KMS-11 (cell line): Measurements from ENCODE around the gene CSN1S1.

Experiments used
- H2AFZ ChIP-seq: fragments of 200-600 bp; sonication (generic); 2 replicates; pipeline ENCODE4 v1.6.1; 2016; ENCODE audit warnings: antibody characterized with exemption, mixed run types, low read depth
- H3K27ac ChIP-seq: fragments of 200-600 bp; sonication (generic); 2 replicates; pipeline ENCODE4 v1.6.1; 2016; ENCODE audit warnings: mild to moderate bottlenecking, mixed run types
- H3K27me3 ChIP-seq: fragments of 200-600 bp; sonication (generic); 2 replicates; pipeline ENCODE4 v1.6.1; 2017; ENCODE audit warnings: mild to moderate bottlenecking, low read depth, mixed run types, moderate library complexity; ENCODE audit not compliant: insufficient read depth
- H3K36me3 ChIP-seq: fragments of 200-600 bp; sonication (generic); 2 replicates; pipeline ENCODE4 v1.6.1; 2017; ENCODE audit warnings: mild to moderate bottlenecking, mixed run types; ENCODE audit not compliant: insufficient read depth
- H3K4me1 ChIP-seq: fragments of 200-600 bp; sonication (generic); 2 replicates; pipeline ENCODE4 v1.6.1; 2016; ENCODE audit warnings: mild to moderate bottlenecking, low read depth, mixed run types; ENCODE audit not compliant: poor library complexity, severe bottlenecking
- H3K4me2 ChIP-seq: fragments of 200-600 bp; sonication (generic); 2 replicates; pipeline ENCODE4 v1.7.0; 2016; ENCODE audit warnings: mild to moderate bottlenecking, mixed run types
- H3K4me3 ChIP-seq: fragments of 200-600 bp; sonication (generic); IDR thresholded peaks from 2 replicates; pipeline ENCODE4 v1.6.1; 2017; ENCODE audit warnings: low read depth, low read length, mixed read lengths; ENCODE audit not compliant: insufficient read depth
- H3K79me2 ChIP-seq: fragments of 200-600 bp; sonication (generic); 2 replicates; pipeline ENCODE4 v1.6.1; 2016; ENCODE audit warnings: low read depth, mixed run types; ENCODE audit not compliant: insufficient read depth
- H3K9ac ChIP-seq: fragments of 200-600 bp; sonication (generic); 2 replicates; pipeline ENCODE4 v1.6.1; 2016; ENCODE audit warnings: mild to moderate bottlenecking, mixed run types
- H4K20me1 ChIP-seq: fragments of 200-600 bp; sonication (generic); 2 replicates; pipeline ENCODE4 v1.6.1; 2016; ENCODE audit warnings: mild to moderate bottlenecking, mixed run types; ENCODE audit not compliant: insufficient read depth
- CTCF ChIP-seq: fragments of 200-600 bp; sonication (generic); conservative IDR thresholded peaks from 2 replicates; pipeline ENCODE4 v1.6.1; 2017; ENCODE audit warnings: low read depth, mild to moderate bottlenecking, antibody characterized with exemption, low read length, moderate library complexity, mixed read lengths

CSN1S1 gene

GRCh38 chr4:69930768-69931167 is at the start of gene CSN1S1:
CSN1S1 (plus strand) TSS chr4:69931068; CDS start chr4:69932556, 1,488 bp downstream.
- Histone ChIP-seq H3K9ac (no peak within 1 kb of the TSS), H3K4me2 (no peak within 1 kb of the TSS), H3K27ac (no peak within 1 kb of the TSS), H3K79me2 (no peaks in the 10 kb centered on the region), H3K4me1 (no peaks in the 10 kb centered on the region), H3K36me3 (no peaks in the 10 kb centered on the region), H3K27me3 (no peaks in the 10 kb centered on the region), H3K4me3 (no peak within 1 kb of the TSS), H2AFZ (no peak within 1 kb of the TSS), H4K20me1 (no peaks in the 10 kb centered on the region)
- TF ChIP-seq CTCF = no peak

- TF ChIP-seq CTCF = peak; percentile 80
- H3K36me3 ChIP-seq = no peaks in the 10 kb centered on the region
- H3K27me3 ChIP-seq = no peaks in the 10 kb centered on the region
- H3K4me1 ChIP-seq = no peaks in the 10 kb centered on the region
- H3K4me2 ChIP-seq = no peak overlapping the region
- no peaks in the 10 kb centered on the region for H4K20me1 ChIP-seq
- no peak overlapping the region for H3K27ac ChIP-seq
- no peak overlapping the region for H3K4me3 ChIP-seq
- H2AFZ ChIP-seq = no peak overlapping the region
- H3K9ac ChIP-seq = no peak overlapping the region
- no peaks in the 10 kb centered on the region for H3K79me2 ChIP-seq
Measured at GRCh38 chr4:69881173-69881773, 49.6 kb upstream of the CSN1S1 start.

GRCh38 chr4:69882150-69882549 is 48.7 kb upstream of the CSN1S1 start:
- no peak for TF ChIP-seq CTCF
- H3K27ac ChIP-seq = no peak overlapping the region
- H3K4me3 ChIP-seq = no peak overlapping the region
- no peaks in the 10 kb centered on the region for H3K27me3 ChIP-seq
- H4K20me1 ChIP-seq = no peaks in the 10 kb centered on the region
- no peaks in the 10 kb centered on the region for H3K36me3 ChIP-seq
- no peak overlapping the region for H3K9ac ChIP-seq
- H3K79me2 ChIP-seq = no peaks in the 10 kb centered on the region
- no peak overlapping the region for H3K4me2 ChIP-seq
- no peaks in the 10 kb centered on the region for H3K4me1 ChIP-seq
- no peak overlapping the region for H2AFZ ChIP-seq

- Histone ChIP-seq H3K36me3 (no peaks in the 10 kb centered on the region), H3K4me3 (no peak overlapping the region), H3K9ac (no peak overlapping the region), H3K27me3 (no peaks in the 10 kb centered on the region), H3K4me1 (peaks cover 5% of the 10 kb centered on the region), H2AFZ (no peak overlapping the region), H3K27ac (no peak overlapping the region), H4K20me1 (no peaks in the 10 kb centered on the region), H3K4me2 (no peak overlapping the region), H3K79me2 (no peaks in the 10 kb centered on the region)
- TF ChIP-seq CTCF = no peak
Measured at GRCh38 chr4:69888336-69888735, 42.5 kb upstream of the CSN1S1 start.
